ENCODE data around the gene OLA1.

- no peak for TF ChIP-seq ZNF274 (IDR thresholded peaks at IDR 0.05; ENCODE audit: low read depth, low read length)
- no peak for TF ChIP-seq YY1 (IDR thresholded peaks at IDR 0.05; ENCODE audit: insufficient read depth, insufficient read length)
Observed at GRCh38 chr2:174023591-174024523, 224.5 kb downstream of the OLA1 start.
